Measurements from ENCODE around the gene COL16A1. TPM values are rescaled to one million over a fixed set of nuclear protein-coding genes. Genes with fewer than 3 reads are reported as not detected.

COL16A1 gene
- total RNA-seq, 1 experiment from 2014 or later, result 6.2 TPM

DNA sequence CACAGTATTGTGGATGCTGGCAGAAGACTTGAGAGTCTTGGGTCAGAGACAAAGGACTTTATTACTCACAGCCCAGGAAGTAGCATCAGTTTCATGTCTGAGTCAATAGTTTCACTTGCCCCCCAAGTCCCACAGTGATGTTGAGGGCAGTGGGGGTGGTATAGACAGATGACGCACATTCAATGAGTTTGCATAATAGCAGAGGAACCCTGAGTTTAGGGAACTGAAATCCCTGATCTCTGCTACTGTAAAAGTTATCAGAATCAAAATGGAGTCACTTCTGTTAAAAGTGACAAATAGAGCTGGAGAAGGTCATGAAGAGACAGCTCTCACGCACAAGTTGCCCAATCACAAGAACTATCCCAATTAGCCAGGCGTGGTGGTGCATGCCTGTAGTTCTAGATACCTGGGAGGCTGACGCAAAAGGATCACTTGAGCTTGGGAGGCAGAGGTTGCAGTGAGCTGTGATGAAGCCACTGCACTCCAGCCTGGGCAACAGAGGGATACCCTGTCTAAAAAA is 97.8 kb downstream of the COL16A1 start:
- H3K27ac ChIP-seq (ENCODE audit: insufficient read length, low read depth, low read length), result no peak overlapping the region
- no peak overlapping the region for H2BK5ac ChIP-seq (ENCODE audit: insufficient read length, low read length)
- H2BK15ac ChIP-seq (ENCODE audit: low read depth, low read length), result no peak overlapping the region
- H2BK20ac ChIP-seq (ENCODE audit: low read depth, low read length, poor library complexity, severe bottlenecking), result no peak overlapping the region
- H3K9me3 Mint-ChIP-seq, result no peaks in the 10 kb centered on the region
- H3K79me2 ChIP-seq (ENCODE audit: insufficient read depth, low read length), result no peaks in the 10 kb centered on the region
- H3K18ac ChIP-seq (ENCODE audit: insufficient read length, low read depth, low read length), result no peak overlapping the region
- no peak overlapping the region for H2AK5ac ChIP-seq (ENCODE audit: insufficient read length, low read length)
- H3K14ac ChIP-seq (ENCODE audit: insufficient read depth, low read length), result no peak overlapping the region
- TF ChIP-seq, protein P1, sequence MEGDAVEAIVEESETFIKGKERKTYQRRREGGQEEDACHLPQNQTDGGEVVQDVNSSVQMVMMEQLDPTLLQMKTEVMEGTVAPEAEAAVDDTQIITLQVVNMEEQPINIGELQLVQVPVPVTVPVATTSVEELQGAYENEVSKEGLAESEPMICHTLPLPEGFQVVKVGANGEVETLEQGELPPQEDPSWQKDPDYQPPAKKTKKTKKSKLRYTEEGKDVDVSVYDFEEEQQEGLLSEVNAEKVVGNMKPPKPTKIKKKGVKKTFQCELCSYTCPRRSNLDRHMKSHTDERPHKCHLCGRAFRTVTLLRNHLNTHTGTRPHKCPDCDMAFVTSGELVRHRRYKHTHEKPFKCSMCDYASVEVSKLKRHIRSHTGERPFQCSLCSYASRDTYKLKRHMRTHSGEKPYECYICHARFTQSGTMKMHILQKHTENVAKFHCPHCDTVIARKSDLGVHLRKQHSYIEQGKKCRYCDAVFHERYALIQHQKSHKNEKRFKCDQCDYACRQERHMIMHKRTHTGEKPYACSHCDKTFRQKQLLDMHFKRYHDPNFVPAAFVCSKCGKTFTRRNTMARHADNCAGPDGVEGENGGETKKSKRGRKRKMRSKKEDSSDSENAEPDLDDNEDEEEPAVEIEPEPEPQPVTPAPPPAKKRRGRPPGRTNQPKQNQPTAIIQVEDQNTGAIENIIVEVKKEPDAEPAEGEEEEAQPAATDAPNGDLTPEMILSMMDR (conservative IDR thresholded peaks at IDR 0.05), result no peak
- no peaks in the 10 kb centered on the region for H3K36me3 Mint-ChIP-seq (ENCODE audit: insufficient read depth in 1 of 3, low read depth in 3 of 3)
- no peak overlapping the region for H3K27ac Mint-ChIP-seq
- H3K27me3 Mint-ChIP-seq (ENCODE audit: low read depth), result peaks cover 4% of the 10 kb centered on the region; the same call in 1 of the 2 replicates
- H4K8ac ChIP-seq (replicated peaks; ENCODE audit: insufficient read length, low read depth, low read length), result no peak overlapping the region
- H4K91ac ChIP-seq (ENCODE audit: insufficient read length, low read depth, low read length), result no peak overlapping the region
- no peak overlapping the region for H4K5ac ChIP-seq (ENCODE audit: insufficient read length, low read depth, low read length)
- H2BK120ac ChIP-seq (ENCODE audit: low read depth, low read length, poor library complexity, severe bottlenecking), result no peak overlapping the region
- no peaks in the 10 kb centered on the region for H3K4me1 Mint-ChIP-seq
- no peak overlapping the region for H3K4me2 ChIP-seq (ENCODE audit: insufficient read depth, insufficient read length, low read length)
- no peaks in the 10 kb centered on the region for H3K23me2 ChIP-seq (ENCODE audit: insufficient read length, low read depth, low read length, poor library complexity, severe bottlenecking)
- no peak overlapping the region for H2AFZ ChIP-seq (ENCODE audit: low read length)
- H3K4me1 ChIP-seq (ENCODE audit: insufficient read depth, low read length), result no peaks in the 10 kb centered on the region
- H3K23ac ChIP-seq (ENCODE audit: insufficient read length, low read depth, low read length), result no peak overlapping the region
- no peak overlapping the region for H2BK12ac ChIP-seq (ENCODE audit: insufficient read length, low read depth, low read length)
- no peaks in the 10 kb centered on the region for H4K20me1 ChIP-seq (ENCODE audit: control insufficient read depth, insufficient read depth, insufficient read length)
- DNase-seq, result no peak
- H3K27me3 ChIP-seq (ENCODE audit: insufficient read depth, low read length), result no peaks in the 10 kb centered on the region
- WGBS (ENCODE audit: extremely low coverage, insufficient read length, low lambda C conversion rate), result no CpG with 5 or more reads among the region's 4 CpGs
- no peaks in the 10 kb centered on the region for H3K79me1 ChIP-seq (ENCODE audit: insufficient read depth, low read depth, low read length, poor library complexity, severe bottlenecking)
- no peak overlapping the region for H3K9ac ChIP-seq (ENCODE audit: extremely low read depth, insufficient read length, low read length)
- no peak overlapping the region for H3K56ac ChIP-seq (ENCODE audit: insufficient read length, low read depth, low read length)
- no peak overlapping the region for H3T11ph ChIP-seq (ENCODE audit: low read length)
- H3K4me3 Mint-ChIP-seq, result no peak overlapping the region
- no peaks in the 10 kb centered on the region for H3K9me3 ChIP-seq (ENCODE audit: control insufficient read depth, low read depth, low read length)
- H3K4ac ChIP-seq (ENCODE audit: low read depth, low read length), result no peak overlapping the region

Other genes starting within 250 kb of the COL16A1 start
- 2.5 TPM in 2 replicates for gene TINAGL1, start 127.5 kb downstream of the COL16A1 start, total RNA-seq (2021)
- gene HCRTR1, start 86.3 kb downstream of the COL16A1 start, total RNA-seq (2021), result not detected in 2 replicates
- gene PEF1, start 59.1 kb downstream of the COL16A1 start, total RNA-seq (2021), result 40.3 and 43.3 TPM in 2 replicates
- gene ADGRB2, start 60.3 kb upstream of the COL16A1 start, total RNA-seq (2021), result 10.7 and 10.9 TPM in 2 replicates
- 1.5 and 2.7 TPM in 2 replicates for gene SPOCD1, start 112.0 kb upstream of the COL16A1 start, total RNA-seq (2021)
- 191 and 192 TPM in 2 replicates for gene PTP4A2, start 234.4 kb upstream of the COL16A1 start, total RNA-seq (2021)

Data from H9 (cell line).